ENCODE results near the gene DCTN2. TPM values are rescaled to one million over a fixed set of nuclear protein-coding genes. Genes with fewer than 3 reads are reported as not detected.

The DCTN2 gene
- polyA plus RNA-seq, 1 of the 3 experiments (the other 2 are of a cell fraction): 122 TPM

- Histone ChIP-seq H3K4me2 (no peak overlapping the region), H3K4me1 (ENCODE audit: control insufficient read depth in 1 of 2, insufficient read depth in 2 of 2, low read depth in 1 of 2, low read length in 1 of 2) (no peaks in the 10 kb centered on the region), H3K9me2 (no peaks in the 10 kb centered on the region), H3K27me3 (ENCODE audit: insufficient read depth) (no peaks in the 10 kb centered on the region), H3K4me3 (ENCODE audit: low read depth in 2 of 2, low read length in 1 of 2) (no peak overlapping the region), H3F3A (replicated peaks; ENCODE audit: insufficient read depth) (no peaks in the 10 kb centered on the region), H3K9ac (no peak overlapping the region), H4K20me1 (ENCODE audit: insufficient read depth) (no peaks in the 10 kb centered on the region), H3K9me3 (no peaks in the 10 kb centered on the region), H3K36me3 (replicated peaks in 1 of 2; ENCODE audit: control insufficient read depth in 1 of 2, insufficient read depth in 2 of 2, low read length in 1 of 2) (peaks cover 35 to 84% of the 10 kb centered on the region in 2 experiments), H3K79me2 (ENCODE audit: insufficient read depth) (no peaks in the 10 kb centered on the region), H2AFZ (ENCODE audit: low read depth) (no peak overlapping the region), H3K27ac (ENCODE audit: low read depth in 2 of 2, low read length in 1 of 2) (no peak overlapping the region)
- no peak for DNase-seq
- 88% methylated on average over 8 of the region's 8 CpGs for WGBS (ENCODE audit: low lambda C conversion rate)
- TF ChIP-seq EZH2phosphoT487 (IDR thresholded peaks at IDR 0.05; ENCODE audit: borderline replicate concordance, low read depth) (no peak), SMC3 (IDR thresholded peaks at IDR 0.05; ENCODE audit: low read depth, low read length) (no peak), MXI1 (IDR thresholded peaks at IDR 0.05; ENCODE audit: low read depth, low read length) (no peak), USF1 (IDR thresholded peaks at IDR 0.05; ENCODE audit: borderline replicate concordance, low read depth) (no peak), USF2 (IDR thresholded peaks at IDR 0.05; ENCODE audit: borderline replicate concordance, low read depth, low read length) (no peak), CTCF (IDR thresholded peaks at IDR 0.05) (no peak), RCOR1 (IDR thresholded peaks at IDR 0.05; ENCODE audit: low read length) (no peak)
- CTCF ChIA-PET: interaction anchor here (0.8 to 7.6 kb wide), 7 partner anchors 9 to 155 kb away, joined by 4 to 298 read pairs (median 85); partner anchors contain the start of genes B4GALNT1 and PIP4K2C
- POLR2A ChIA-PET: no interaction called here
Observed at GRCh38 chr12:57579677-57580465, 32.9 kb upstream of the DCTN2 start.

- Histone ChIP-seq H3K27ac (ENCODE audit: low read depth in 2 of 2, low read length in 1 of 2) (no peak overlapping the region), H3K79me2 (ENCODE audit: insufficient read depth) (no peaks in the 10 kb centered on the region), H3F3A (replicated peaks; ENCODE audit: insufficient read depth) (no peaks in the 10 kb centered on the region), H3K9me2 (no peaks in the 10 kb centered on the region), H3K4me3 (ENCODE audit: low read depth in 2 of 2, low read length in 1 of 2) (no peak overlapping the region), H3K4me2 (no peak overlapping the region), H2AFZ (ENCODE audit: low read depth) (no peak overlapping the region), H3K9ac (no peak overlapping the region), H3K9me3 (no peaks in the 10 kb centered on the region), H3K4me1 (ENCODE audit: control insufficient read depth in 1 of 2, insufficient read depth in 2 of 2, low read depth in 1 of 2, low read length in 1 of 2) (no peaks in the 10 kb centered on the region), H3K36me3 (replicated peaks in 1 of 2; ENCODE audit: control insufficient read depth in 1 of 2, insufficient read depth in 2 of 2, low read length in 1 of 2) (peaks cover 37 to 78% of the 10 kb centered on the region in 2 experiments), H4K20me1 (ENCODE audit: insufficient read depth) (no peaks in the 10 kb centered on the region), H3K27me3 (ENCODE audit: insufficient read depth) (no peaks in the 10 kb centered on the region)
- TF ChIP-seq NRF1 (IDR thresholded peaks at IDR 0.05; ENCODE audit: low read depth, low read length): no peak
- TF ChIP-seq GATA2 (CRISPR knock-in tag; IDR thresholded peaks at IDR 0.05): no peak
- no peak for TF ChIP-seq JUND (IDR thresholded peaks at IDR 0.05)
- no peak for TF ChIP-seq PBX3 (IDR thresholded peaks at IDR 0.05)
- no peak for TF ChIP-seq IRF3 (IDR thresholded peaks at IDR 0.05; ENCODE audit: low read depth, low read length)
- no peak for TF ChIP-seq RAD21 (IDR thresholded peaks at IDR 0.05; ENCODE audit: low read length)
- no peak for TF ChIP-seq SMC3 (IDR thresholded peaks at IDR 0.05; ENCODE audit: low read depth, low read length)
- TF ChIP-seq MEF2A (IDR thresholded peaks at IDR 0.05; ENCODE audit: borderline replicate concordance, low read depth): no peak
- TF ChIP-seq MXI1 (IDR thresholded peaks at IDR 0.05; ENCODE audit: low read depth, low read length): no peak
- TF ChIP-seq RCOR1 (IDR thresholded peaks at IDR 0.05; ENCODE audit: low read length): no peak
- no peak for TF ChIP-seq NFIC (IDR thresholded peaks at IDR 0.05; ENCODE audit: borderline replicate concordance)
- no peak for TF ChIP-seq SIN3A (IDR thresholded peaks at IDR 0.05; ENCODE audit: borderline replicate concordance, low read depth, low read length)
- ChIA-PET CTCF (interaction anchor here (1.1 to 7.6 kb wide), 3 partner anchors 44 to 147 kb away, joined by 3 to 298 read pairs (median 110); partner anchors contain the start of gene B4GALNT1), POLR2A (no interaction called here)
- DNase-seq: no peak
- 44% methylated on average over 1 of the region's 2 CpGs for WGBS (ENCODE audit: low lambda C conversion rate)
Observed at GRCh38 chr12:57579011-57579410, 32.0 kb upstream of the DCTN2 start.
